A549 (cell line): ENCODE results near the gene ADNP2. TPM values are rescaled to one million over a fixed set of nuclear protein-coding genes. Genes with fewer than 3 reads are reported as not detected.

Experiments
- ATAC-seq, 2 experiments: fragments of 200-7000 bp in 1 of 2; fragments of >200 bp in 1 of 2; cut with Nextera tagmentation in 1 of 2; cut with Tn5 transposase in 1 of 2; 3 replicates each; pipeline versions ENCODE4 v1.8.0 to v1.9.1; 2018 to 2020; ENCODE audit warnings: mild to moderate bottlenecking in 1 of 2, moderate library complexity in 1 of 2
- CTCF ChIA-PET: fragments of 300-600 bp; sonication (Branson Sonifier 250); formaldehyde crosslinking; extraction: SDS; loops from one replicate; lab custom pipeline; 2021; ENCODE audit warnings: antibody characterized with exemption, inconsistent platforms; lab: Yijun Ruan, JAX
- POLR2A ChIA-PET: fragments of 350-600 bp; formaldehyde crosslinking; extraction: SDS; loops from one replicate; lab custom pipeline; 2021; ENCODE audit warnings: antibody characterized with exemption, inconsistent platforms; lab: Yijun Ruan, JAX
- DNase-seq, 2 experiments: peaks; one replicate each; pipeline versions ENCODE4 v3.0.0 to v3.0.0-alpha.2; 2011 to 2016; ENCODE audit warnings: low read depth in 1 of 2, low spot score in 1 of 2
- FAIRE-seq: peaks from 2 replicates; lab custom pipeline; 2011; peaks lifted over from hg19 to GRCh38; lab: Jason Lieb, UNC
- H3K27ac ChIP-seq, 2 experiments: fragments of >200 bp; sonication (Bioruptor Twin); formaldehyde crosslinking; 3 replicates each; pipeline ENCODE4 v1.5.1; 2016 to 2017
- H3K4me1 ChIP-seq: fragments of >200 bp; sonication (Bioruptor Twin); formaldehyde crosslinking; 3 replicates; pipeline ENCODE4 v1.6.1; 2016
- H3K4me2 ChIP-seq: fragments of >200 bp; sonication (Bioruptor Twin); formaldehyde crosslinking; 3 replicates; pipeline ENCODE4 v1.6.1; 2016
- H3K4me3 ChIP-seq: fragments of >200 bp; sonication (Bioruptor Twin); formaldehyde crosslinking; 3 replicates; pipeline ENCODE4 v1.5.1; 2016
- H3K9me3 ChIP-seq: fragments of >200 bp; sonication (Bioruptor Twin); formaldehyde crosslinking; 3 replicates; pipeline ENCODE4 v1.6.1; 2016
- ATOH8 ChIP-seq: fragments of 250-450 bp; sonication (Bioruptor Pico); IDR thresholded peaks from 2 replicates; pipeline ENCODE4 v1.5.0; 2020; ENCODE audit warnings: low read depth, mild to moderate bottlenecking, moderate library complexity
- BHLHE40 ChIP-seq: IDR thresholded peaks from 2 replicates; pipeline ENCODE4 v1.6.1; 2012; ENCODE audit warnings: low read depth, low read length, inconsistent platforms
- CBX8 ChIP-seq: fragments of 200-600 bp; sonication (generic); IDR thresholded peaks from 2 replicates; pipeline ENCODE4 v1.6.1; 2016
- CHD4 ChIP-seq: fragments of 200-600 bp; sonication (generic); IDR thresholded peaks from 2 replicates; pipeline ENCODE4 v1.6.1; 2016; ENCODE audit warnings: antibody characterized with exemption, mild to moderate bottlenecking, borderline replicate concordance
- EHF ChIP-seq: fragments of 250-450 bp; sonication (Bioruptor Pico); IDR thresholded peaks from 2 replicates; pipeline ENCODE4 v1.5.0; 2020; ENCODE audit warnings: mild to moderate bottlenecking
- FOXS1 ChIP-seq: fragments of 250-450 bp; sonication (Bioruptor Pico); IDR thresholded peaks from 2 replicates; pipeline ENCODE4 v1.5.0; 2020; ENCODE audit warnings: mild to moderate bottlenecking, moderate library complexity
- HOXA7 ChIP-seq: fragments of 250-450 bp; sonication (Bioruptor Pico); IDR thresholded peaks from 2 replicates; pipeline ENCODE4 v1.5.0; 2020; ENCODE audit warnings: mild to moderate bottlenecking, moderate library complexity
- JUNB ChIP-seq: fragments of >200 bp; sonication (Bioruptor Twin); formaldehyde crosslinking; IDR thresholded peaks from 2 replicates; pipeline ENCODE4 v1.6.1; 2016
- KDM1A ChIP-seq: fragments of 200-600 bp; sonication (generic); IDR thresholded peaks from 2 replicates; pipeline ENCODE4 v1.6.1; 2016; ENCODE audit warnings: low read depth, mild to moderate bottlenecking
- MYC ChIP-seq: IDR thresholded peaks from 2 replicates; pipeline ENCODE4 v1.6.1; 2012; ENCODE audit warnings: mild to moderate bottlenecking, inconsistent platforms, low read length, improper control_type of control experiment, borderline replicate concordance
- NR3C1 ChIP-seq: fragments of >200 bp; sonication (Bioruptor Twin); formaldehyde crosslinking; IDR thresholded peaks from 3 replicates; pipeline ENCODE4 v1.6.1; 2017
- PBX3 ChIP-seq: IDR thresholded peaks from 2 replicates; pipeline ENCODE4 v1.6.1; 2012
- PHF8 ChIP-seq: fragments of 200-600 bp; sonication (generic); IDR thresholded peaks from 2 replicates; pipeline ENCODE4 v1.6.1; 2016; ENCODE audit warnings: low read depth, mild to moderate bottlenecking, antibody characterized with exemption, moderate library complexity, borderline replicate concordance
- POLR2A ChIP-seq: IDR thresholded peaks from 2 replicates; pipeline ENCODE4 v1.6.1; 2012; ENCODE audit warnings: mild to moderate bottlenecking, low read length
- REST ChIP-seq: fragments of 200-600 bp; sonication (generic); IDR thresholded peaks from 2 replicates; pipeline ENCODE4 v1.6.1; 2016; ENCODE audit warnings: antibody characterized with exemption, mild to moderate bottlenecking, moderate library complexity
- SREBF2 ChIP-seq: fragments of 450-650 bp; IDR thresholded peaks from 2 replicates; pipeline ENCODE4 v1.6.1; 2014; ENCODE audit warnings: mild to moderate bottlenecking, moderate library complexity
- TFCP2L1 ChIP-seq: fragments of 250-450 bp; sonication (Bioruptor Pico); IDR thresholded peaks from 2 replicates; pipeline ENCODE4 v1.5.0; 2021; ENCODE audit warnings: mild to moderate bottlenecking
- ZC3H11A ChIP-seq: fragments of 450-650 bp; IDR thresholded peaks from 2 replicates; pipeline ENCODE4 v1.6.1; 2014; ENCODE audit warnings: antibody characterized with exemption, mild to moderate bottlenecking
- ZNF302 ChIP-seq: fragments of 250-450 bp; sonication (Bioruptor Pico); IDR thresholded peaks from 2 replicates; pipeline ENCODE4 v1.9.0; 2021; ENCODE audit warnings: inconsistent platforms, mild to moderate bottlenecking, moderate library complexity
- ZSCAN20 ChIP-seq: fragments of 250-450 bp; sonication (Bioruptor Pico); IDR thresholded peaks from 2 replicates; pipeline ENCODE4 v1.8.0; 2022; ENCODE audit warnings: mild to moderate bottlenecking, moderate library complexity
- whole genome bisulfite sequencing: methylation state at CpG from one replicate; pipeline ENCODE4 v1.1.6; 2017; ENCODE audit errors: missing lambda C conversion rate; 5-methylcytosine and 5-hydroxymethylcytosine counted together
- polyA plus RNA-seq, 4 experiments: library from polyadenylated mRNA; depleted of rRNA in 3 of 4; stranded (reverse); fragments of >200 nt; fragmentation: RNase III in 1 of 4; extraction: RNeasy Plus Mini Kit Qiagen cat#74134 plus additional on column Dnase treatment in 1 of 4; gene quantifications; 2 replicates in 3 of 4; 3 replicates in 1 of 4; pipeline ENCODE4 v1.2.3, GENCODE V29; 2011 to 2017
- TF ChIP-seq, protein P1 (sequence below): IDR thresholded peaks from 2 replicates; pipeline ENCODE4 v1.6.1; 2012
- TF ChIP-seq, protein P2 (sequence below): fragments of >200 bp; sonication (Bioruptor Twin); formaldehyde crosslinking; IDR thresholded peaks from 2 replicates; pipeline ENCODE4 v1.6.1; 2016

ADNP2 gene
- polyA plus RNA-seq, 2 of the 4 experiments (the other 2 are of a cell fraction): 9.8 to 9.9 TPM

GRCh38 chr18:80185545-80185944 lies 76.5 kb downstream of the ADNP2 start:
- ATAC-seq (no peak), DNase-seq (no peak), FAIRE-seq (no peak)
- H3K9me3 ChIP-seq: no peaks in the 10 kb centered on the region
- no peak overlapping the region for H3K27ac ChIP-seq
- H3K4me2 ChIP-seq: no peak overlapping the region
- CTCF ChIA-PET: no interaction called here
- H3K4me3 ChIP-seq: no peak overlapping the region
- POLR2A ChIA-PET: no interaction called here
- H3K4me1 ChIP-seq: no peaks in the 10 kb centered on the region
- no peak for TF ChIP-seq MYC
- TF ChIP-seq KDM1A: no peak
- TF ChIP-seq ATOH8 (CRISPR knock-in tag): no peak
- no peak for TF ChIP-seq BHLHE40
- no peak for TF ChIP-seq CHD4
- no peak for TF ChIP-seq ZC3H11A
- no peak for TF ChIP-seq NR3C1
- TF ChIP-seq CBX8: no peak
- no peak for TF ChIP-seq POLR2A
- no peak for TF ChIP-seq ZSCAN20
- TF ChIP-seq REST: no peak
- no peak for TF ChIP-seq PHF8
- TF ChIP-seq, protein P1, sequence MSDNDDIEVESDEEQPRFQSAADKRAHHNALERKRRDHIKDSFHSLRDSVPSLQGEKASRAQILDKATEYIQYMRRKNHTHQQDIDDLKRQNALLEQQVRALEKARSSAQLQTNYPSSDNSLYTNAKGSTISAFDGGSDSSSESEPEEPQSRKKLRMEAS: no peak
- TF ChIP-seq TFCP2L1: no peak
- no peak for TF ChIP-seq HOXA7 (CRISPR knock-in tag)
- no peak for TF ChIP-seq ZNF302 (CRISPR knock-in tag)
- no peak for TF ChIP-seq PBX3
- TF ChIP-seq, all 56 proteins: peak for 0
- 68% methylated on average over 12 of the region's 12 CpGs for WGBS

- 77% methylated on average over 19 of the region's 19 CpGs for WGBS
- no peak overlapping the region for H3K27ac ChIP-seq
- no peaks in the 10 kb centered on the region for H3K4me1 ChIP-seq
- ATAC-seq: no peak
- POLR2A ChIA-PET: no interaction called here
- H3K9me3 ChIP-seq: no peaks in the 10 kb centered on the region
- no peak for FAIRE-seq
- CTCF ChIA-PET: no interaction called here
- no peak for DNase-seq
- TF ChIP-seq SREBF2: no peak
- no peak for TF ChIP-seq JUNB
- TF ChIP-seq ATOH8 (CRISPR knock-in tag): no peak
- TF ChIP-seq, protein P2, sequence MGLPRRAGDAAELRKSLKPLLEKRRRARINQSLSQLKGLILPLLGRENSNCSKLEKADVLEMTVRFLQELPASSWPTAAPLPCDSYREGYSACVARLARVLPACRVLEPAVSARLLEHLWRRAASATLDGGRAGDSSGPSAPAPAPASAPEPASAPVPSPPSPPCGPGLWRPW: no peak
- no peak for TF ChIP-seq PHF8
- no peak for TF ChIP-seq FOXS1 (CRISPR knock-in tag)
- no peak for TF ChIP-seq EHF (CRISPR knock-in tag)
- TF ChIP-seq, protein P1: no peak
- H3K4me3 ChIP-seq: no peak overlapping the region
- no peak overlapping the region for H3K4me2 ChIP-seq
These were observed 79.0 kb downstream of the ADNP2 start for GRCh38 chr18:80187956-80188642.
